ENCODE measurements around the gene BRD9. TPM values are rescaled to one million over a fixed set of nuclear protein-coding genes. Genes with fewer than 3 reads are reported as not detected.
"Not testable (repeated sequence)": the region's sequence is repeated elsewhere in the genome, so short reads cannot be mapped to it uniquely, and the experiment has no call there.

The BRD9 gene
- total RNA-seq, 1 donor from 2014 or later, result 41.1 TPM

DNA sequence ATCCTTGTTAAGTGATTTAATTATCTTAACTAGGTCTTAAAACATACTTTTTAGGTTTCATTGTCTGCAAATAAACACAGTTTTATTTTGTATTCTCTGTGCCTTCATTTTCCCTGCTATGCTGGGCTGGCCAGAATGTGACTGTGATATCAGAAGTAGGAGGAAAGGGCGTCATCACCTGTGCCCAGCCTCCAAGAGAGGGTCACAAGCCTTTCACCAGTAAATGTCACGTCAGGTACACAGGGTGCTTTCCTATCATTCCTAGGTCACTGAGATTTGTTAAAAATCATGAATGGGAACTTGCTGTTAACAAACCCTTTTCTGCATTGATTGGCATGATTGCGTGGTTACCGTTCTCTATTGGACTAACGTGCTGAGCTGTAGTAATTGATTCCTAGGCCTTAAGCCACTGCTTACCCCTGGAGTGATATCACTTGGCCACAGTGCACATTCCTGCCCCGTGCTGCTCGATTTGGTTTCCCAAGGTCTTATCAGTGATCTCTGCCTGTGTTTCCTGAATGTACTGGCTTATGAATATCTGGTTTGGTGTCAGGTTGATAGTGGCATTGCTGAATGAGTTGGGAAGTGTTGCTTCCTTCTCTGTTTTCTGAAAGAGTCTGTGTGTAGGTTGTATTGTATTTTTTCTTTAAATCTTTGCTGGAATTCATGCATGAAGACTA is 56.5 kb downstream of the BRD9 start:
- not testable (repeated sequence) for DNase-seq (ENCODE audit: low read depth); H3K4me3 ChIP-seq (ENCODE audit: low read depth, low read length)

DNA sequence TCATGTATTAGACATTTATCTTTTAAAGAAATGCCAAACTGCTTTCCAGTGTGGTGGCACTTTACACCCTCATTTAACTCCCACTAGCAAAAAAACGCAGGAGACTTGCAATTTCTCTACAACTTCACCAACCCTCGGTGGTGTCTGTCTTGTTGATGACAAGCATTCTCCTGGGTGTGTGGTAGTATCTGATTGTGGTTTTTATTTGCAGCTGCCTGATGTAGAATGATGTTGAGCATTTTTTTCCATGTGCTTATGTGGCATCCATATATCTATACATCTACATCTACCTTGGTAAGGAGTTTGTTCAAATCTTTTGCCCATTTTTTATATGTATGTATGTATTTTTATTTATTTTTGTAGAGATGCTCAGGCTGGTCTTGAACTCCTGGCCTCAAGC is 58.6 kb downstream of the BRD9 start:
- not testable (repeated sequence) for H3K4me3 ChIP-seq (ENCODE audit: low read depth, low read length); DNase-seq (ENCODE audit: low read depth)

DNA sequence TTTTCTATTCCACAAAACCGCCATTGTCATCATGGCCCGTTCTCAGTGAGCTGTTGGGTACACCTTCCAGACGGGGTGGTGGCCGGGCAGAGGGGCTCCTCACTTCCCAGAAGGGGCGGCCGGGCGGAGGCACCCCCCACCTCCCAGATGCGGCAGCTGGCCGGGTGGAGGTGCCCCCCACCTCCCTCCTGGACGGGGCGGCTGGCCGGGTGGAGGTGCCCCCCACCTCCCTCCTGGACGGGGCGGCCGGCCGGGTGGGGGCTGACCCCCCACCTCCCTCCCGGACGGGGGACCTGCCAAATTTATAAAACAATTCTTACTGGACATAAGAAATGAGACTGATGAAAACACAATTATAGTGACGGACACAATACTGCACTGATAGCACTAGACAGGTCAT is 64.4 kb downstream of the BRD9 start:
- DNase-seq (ENCODE audit: low read depth); H3K4me3 ChIP-seq (ENCODE audit: low read depth, low read length): not testable (repeated sequence)

DNA sequence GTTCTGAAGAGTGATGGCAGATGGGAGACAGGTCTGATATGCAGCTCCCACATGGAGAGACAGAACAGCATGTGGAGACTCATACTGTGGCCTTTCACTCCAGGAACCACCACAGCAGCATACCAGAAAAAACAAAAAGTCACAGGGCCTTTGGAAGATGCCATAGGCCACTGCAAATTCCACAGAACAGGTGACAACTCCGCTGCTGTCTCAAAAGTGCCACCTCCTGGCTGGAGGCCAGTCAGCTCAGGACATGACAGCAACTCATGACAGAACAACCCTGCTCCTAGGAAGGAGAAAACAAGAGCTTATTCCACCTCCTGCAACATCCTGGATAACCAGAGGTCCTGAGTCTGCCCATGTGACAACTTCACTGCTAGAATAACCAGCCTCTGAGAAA is 67.1 kb downstream of the BRD9 start:
- not testable (repeated sequence) for DNase-seq (ENCODE audit: low read depth); H3K4me3 ChIP-seq (ENCODE audit: low read depth, low read length)

DNA sequence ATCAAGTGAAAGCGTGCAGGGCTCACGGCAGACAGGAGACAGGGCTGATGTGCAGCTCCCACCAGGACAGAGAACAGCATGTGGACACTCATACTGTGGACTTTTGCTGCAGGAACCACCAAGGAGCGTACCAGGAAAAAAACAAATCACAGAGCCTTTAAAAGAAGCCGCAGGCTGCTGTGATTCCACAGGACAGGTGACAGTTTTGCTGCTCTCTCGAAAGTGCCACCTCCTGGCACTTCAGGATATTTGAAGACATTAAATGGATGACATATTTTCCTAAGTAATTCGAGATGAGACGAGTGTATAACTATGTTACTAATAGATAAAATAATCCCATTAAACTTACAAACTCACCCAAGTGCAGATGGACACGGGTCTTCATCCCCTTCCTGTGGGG is 71.1 kb downstream of the BRD9 start:
- DNase-seq (ENCODE audit: low read depth), result no peak
- no peak overlapping the region for H3K4me3 ChIP-seq (ENCODE audit: low read depth, low read length)
- TF ChIP-seq, protein P1, sequence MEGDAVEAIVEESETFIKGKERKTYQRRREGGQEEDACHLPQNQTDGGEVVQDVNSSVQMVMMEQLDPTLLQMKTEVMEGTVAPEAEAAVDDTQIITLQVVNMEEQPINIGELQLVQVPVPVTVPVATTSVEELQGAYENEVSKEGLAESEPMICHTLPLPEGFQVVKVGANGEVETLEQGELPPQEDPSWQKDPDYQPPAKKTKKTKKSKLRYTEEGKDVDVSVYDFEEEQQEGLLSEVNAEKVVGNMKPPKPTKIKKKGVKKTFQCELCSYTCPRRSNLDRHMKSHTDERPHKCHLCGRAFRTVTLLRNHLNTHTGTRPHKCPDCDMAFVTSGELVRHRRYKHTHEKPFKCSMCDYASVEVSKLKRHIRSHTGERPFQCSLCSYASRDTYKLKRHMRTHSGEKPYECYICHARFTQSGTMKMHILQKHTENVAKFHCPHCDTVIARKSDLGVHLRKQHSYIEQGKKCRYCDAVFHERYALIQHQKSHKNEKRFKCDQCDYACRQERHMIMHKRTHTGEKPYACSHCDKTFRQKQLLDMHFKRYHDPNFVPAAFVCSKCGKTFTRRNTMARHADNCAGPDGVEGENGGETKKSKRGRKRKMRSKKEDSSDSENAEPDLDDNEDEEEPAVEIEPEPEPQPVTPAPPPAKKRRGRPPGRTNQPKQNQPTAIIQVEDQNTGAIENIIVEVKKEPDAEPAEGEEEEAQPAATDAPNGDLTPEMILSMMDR (conservative IDR thresholded peaks at IDR 0.05; ENCODE audit: low read depth, low read length), result no peak

DNA sequence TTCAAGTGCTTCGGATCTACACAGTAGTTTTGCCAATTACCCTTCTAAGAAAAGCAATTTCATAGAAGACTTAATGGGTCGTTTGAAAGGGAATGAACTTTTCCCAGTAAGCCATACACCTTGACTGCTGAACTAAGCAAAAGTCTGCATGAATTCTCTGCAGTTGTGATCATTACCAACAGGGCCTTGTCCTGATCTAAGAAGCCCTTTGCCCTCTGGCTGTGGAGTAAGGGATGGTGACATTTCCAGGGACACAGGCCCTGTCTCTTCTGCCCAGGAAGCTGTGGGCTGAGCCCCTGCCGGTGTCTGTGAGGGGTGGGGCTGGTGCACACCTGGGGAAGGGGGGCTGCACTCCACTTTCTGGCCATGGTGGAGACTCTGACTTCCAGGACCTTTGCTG is 72.4 kb downstream of the BRD9 start:
- no peak overlapping the region for H3K4me3 ChIP-seq (ENCODE audit: low read depth, low read length)
- no peak for DNase-seq (ENCODE audit: low read depth)
- TF ChIP-seq, protein P1 (conservative IDR thresholded peaks at IDR 0.05; ENCODE audit: low read depth, low read length), result no peak

DNA sequence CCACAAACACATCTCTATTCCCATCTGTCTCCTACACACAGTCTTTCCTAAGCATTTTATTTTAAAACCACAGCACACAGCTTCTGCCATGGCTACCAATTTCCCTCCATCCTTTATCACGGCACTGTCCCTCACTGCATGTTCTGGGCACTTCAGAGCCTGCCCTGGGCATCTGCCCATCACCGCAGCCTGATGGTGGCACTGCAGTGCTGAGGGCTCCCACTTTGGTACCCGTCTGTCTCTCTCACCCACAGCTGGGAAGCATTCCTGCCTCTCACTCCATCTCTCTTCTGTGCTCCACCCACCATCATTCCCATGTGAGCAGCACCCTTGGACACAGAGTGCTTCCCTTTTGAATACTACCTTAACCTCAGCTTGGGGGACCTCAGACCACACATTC is 73.5 kb downstream of the BRD9 start:
- H3K4me3 ChIP-seq (ENCODE audit: low read depth, low read length), result no peak overlapping the region
- no peak for DNase-seq (ENCODE audit: low read depth)
- TF ChIP-seq, protein P1 (conservative IDR thresholded peaks at IDR 0.05; ENCODE audit: low read depth, low read length), result no peak

DNA sequence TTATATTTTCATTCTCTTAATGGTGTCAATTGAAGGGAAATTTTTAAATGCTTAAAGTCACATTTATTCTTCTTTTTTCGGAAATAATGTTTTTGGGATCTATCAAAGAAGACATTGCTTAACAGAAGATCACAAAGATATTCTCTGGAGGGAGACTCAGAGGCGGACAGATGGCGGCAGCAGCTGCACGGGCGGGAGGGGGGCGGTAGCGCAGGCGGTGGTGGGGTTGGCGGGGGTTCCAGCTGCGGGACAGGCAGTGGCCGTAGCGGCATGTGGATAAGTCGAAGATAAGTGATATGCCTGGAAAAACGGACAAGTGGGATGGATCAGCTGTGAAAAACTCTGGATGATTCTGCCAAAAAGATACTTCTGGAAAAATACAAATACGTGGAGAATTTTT is 76.4 kb downstream of the BRD9 start:
- DNase-seq (ENCODE audit: low read depth), result no peak
- TF ChIP-seq, protein P1 (conservative IDR thresholded peaks at IDR 0.05; ENCODE audit: low read depth, low read length), result no peak
- H3K4me3 ChIP-seq (ENCODE audit: low read depth, low read length), result no peak overlapping the region

DNA sequence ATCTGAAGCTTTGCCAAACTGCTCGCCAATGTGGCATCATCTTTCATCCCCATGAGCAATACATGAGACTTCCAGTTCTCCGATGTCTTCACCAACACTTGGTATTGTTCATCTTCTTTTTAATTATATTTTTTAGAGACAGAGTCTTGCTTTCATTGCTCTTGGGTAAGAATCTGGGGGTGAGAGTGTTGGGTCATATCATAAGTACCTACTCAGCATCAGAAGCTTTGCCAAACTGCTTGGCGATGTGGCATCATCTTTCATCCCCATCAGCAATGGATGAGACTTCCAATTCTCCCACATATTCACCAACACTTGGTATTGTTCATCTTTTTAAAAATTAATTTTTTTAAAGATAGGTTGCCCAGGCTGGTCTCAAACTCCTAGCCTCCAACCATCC is 77.2 kb downstream of the BRD9 start:
- TF ChIP-seq, protein P1 (conservative IDR thresholded peaks at IDR 0.05; ENCODE audit: low read depth, low read length), result no peak
- no peak for DNase-seq (ENCODE audit: low read depth)
- no peak overlapping the region for H3K4me3 ChIP-seq (ENCODE audit: low read depth, low read length)

Other genes with a start within 250 kb of the BRD9 start
- gene TPPP, start 199.4 kb downstream of the BRD9 start, total RNA-seq, result 0.46 and 1.0 TPM in 2 replicates
- gene ZDHHC11B, start 108.1 kb downstream of the BRD9 start, total RNA-seq, result 0.29 TPM in 1 of 2 replicates, not detected in the other
- gene ZDHHC11, start 41.8 kb downstream of the BRD9 start, total RNA-seq, result 1.5 and 3.3 TPM in 2 replicates
- 66.7 and 99.9 TPM in 2 replicates for gene TRIP13, start 83 bp upstream of the BRD9 start, total RNA-seq
- gene NKD2, start 116.0 kb upstream of the BRD9 start, total RNA-seq, result not detected in 2 replicates
- gene SLC12A7, start 219.3 kb upstream of the BRD9 start, total RNA-seq, result 15.2 and 32.8 TPM in 2 replicates

Data from epithelial cell of proximal tubule (primary cell).